HG02884 (cell line): ENCODE results near the gene ACCSL.

Source experiments
- ATAC-seq: cut with Tn5 transposase; IDR thresholded peaks from one replicate; pipeline ENCODE4 v1.9.1; 2021; ENCODE audit warnings: mild to moderate bottlenecking, moderate library complexity; ENCODE audit not compliant: unreplicated experiment

The ACCSL gene

GRCh38 chr11:44047931-44048431 is at the start of gene ACCSL:
ACCSL (plus strand) TSS chr11:44047981; CDS start chr11:44048037, 56 bp downstream.
- no peak for ATAC-seq

DNA sequence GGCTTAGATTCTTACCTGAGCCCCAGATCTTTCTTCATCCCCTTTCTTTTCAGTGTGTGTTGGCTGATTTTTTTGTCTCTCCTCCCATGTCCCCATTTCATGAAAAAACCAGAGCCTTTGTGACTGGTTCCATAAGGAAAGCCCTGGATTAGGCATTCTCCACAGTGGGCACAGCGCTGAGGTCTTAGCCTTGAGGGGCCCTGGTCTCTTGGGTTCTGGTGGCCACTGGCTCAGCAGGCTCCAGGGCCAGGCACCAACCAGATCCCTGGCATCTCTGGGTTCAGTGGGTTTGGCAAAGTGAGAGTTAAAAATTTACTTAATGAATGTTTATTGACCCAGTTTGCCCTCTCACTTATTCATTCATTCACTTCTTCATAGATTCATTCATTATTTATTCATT is 49.5 kb upstream of the ACCSL start:
- no peak for ATAC-seq

- no peak for ATAC-seq
Observed at GRCh38 chr11:44000731-44001130, 47.0 kb upstream of the ACCSL start.

GRCh38 chr11:44002191-44003093 is 45.3 kb upstream of the ACCSL start:
- no peak for ATAC-seq

DNA sequence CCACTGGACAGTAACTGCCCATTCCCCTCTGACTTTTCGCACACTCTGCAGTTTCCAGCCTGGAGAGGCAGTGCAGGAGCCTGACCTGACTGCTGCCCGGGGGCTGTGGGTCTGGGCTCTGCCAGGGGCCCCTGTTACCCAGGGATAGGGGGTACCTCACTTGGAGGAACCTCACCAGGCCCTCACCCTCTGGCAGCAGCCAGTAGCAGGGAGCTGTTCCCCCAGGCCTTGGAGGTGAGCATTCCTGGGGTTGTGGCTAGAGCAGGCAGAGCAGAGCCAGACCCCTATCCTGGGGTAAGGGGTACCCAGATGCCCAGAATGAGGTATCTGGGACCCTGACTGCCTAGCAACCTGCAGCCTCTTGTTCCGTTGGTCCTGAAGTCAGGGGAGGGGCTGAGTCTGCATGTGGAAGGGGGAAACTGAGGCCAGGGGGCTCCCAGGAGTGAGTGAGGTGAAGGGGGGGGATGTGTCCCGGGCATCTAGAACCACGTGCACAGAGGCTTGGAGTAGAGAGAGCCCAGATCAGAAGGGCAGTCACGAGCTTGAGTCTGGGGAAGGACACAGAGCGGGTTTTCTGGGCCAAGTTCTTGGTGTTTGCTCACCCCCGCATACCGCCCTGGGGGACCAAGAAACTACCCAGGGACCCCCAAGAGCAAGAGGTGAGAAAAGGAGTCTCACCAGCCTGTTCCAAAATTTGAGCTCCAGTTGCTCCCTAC is 43.9 kb upstream of the ACCSL start:
- ATAC-seq, result no peak

DNA sequence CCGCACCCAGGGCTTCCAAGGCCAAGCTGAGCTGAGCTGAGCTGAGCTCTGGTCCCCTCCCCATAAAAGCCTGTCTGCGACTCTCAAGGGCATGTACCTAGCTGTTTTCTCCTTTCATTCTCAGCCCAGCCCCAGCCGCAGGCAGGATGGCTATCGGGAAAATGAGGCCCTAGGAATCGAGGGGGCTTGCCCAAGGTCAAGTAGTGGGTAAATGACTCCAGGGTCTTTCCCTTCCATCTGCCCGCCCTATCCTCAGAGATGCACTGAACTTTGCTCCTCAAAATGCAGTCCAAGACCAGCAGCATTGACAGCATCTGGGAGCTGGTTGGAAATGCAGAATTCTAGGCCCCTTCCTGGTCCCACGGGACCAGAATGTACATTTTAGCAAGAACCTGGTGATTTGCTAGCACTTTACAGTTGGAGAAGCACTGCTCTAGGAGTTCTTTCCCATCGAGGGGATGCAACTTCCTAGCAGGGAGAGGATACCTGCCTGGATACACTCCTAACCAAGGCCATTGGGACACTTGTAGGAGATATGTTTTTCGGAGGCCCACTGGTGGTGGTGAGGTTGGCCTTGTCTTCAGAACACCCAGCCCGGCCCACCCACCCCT is 43.2 kb upstream of the ACCSL start:
- ATAC-seq, result no peak

DNA sequence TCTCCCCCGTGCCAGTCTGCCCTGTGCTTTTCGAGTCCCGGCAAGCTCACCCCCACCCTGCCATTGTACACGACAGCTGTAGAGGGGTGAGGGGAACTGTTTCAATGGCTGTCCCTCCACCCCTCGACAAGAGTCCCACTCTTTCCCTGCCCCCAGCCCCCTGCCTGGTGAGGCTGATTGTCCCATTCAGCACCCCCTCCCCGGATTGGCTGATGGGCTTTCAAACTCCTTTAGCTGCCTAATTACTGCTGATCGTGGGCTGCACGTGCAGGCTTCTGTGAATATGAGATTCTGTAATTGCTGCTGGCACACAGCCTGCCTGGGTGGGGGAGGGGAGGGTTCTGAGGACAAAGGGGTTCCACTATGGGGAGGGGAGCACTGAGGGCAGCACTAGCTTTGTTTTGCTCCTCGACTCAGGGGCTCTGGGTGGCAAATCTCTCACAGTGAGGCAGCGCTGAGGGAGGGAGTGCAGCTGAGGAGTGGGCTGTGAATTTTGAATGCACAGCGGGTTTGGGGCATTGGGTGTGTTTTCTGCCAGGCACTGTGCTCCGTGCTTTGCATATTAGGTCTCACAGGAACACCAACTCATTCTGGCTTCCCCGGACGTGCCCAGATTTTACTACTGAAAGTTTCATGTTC is 42.6 kb upstream of the ACCSL start:
- ATAC-seq, result no peak

- no peak for ATAC-seq
Observed at GRCh38 chr11:44005956-44006355, 41.8 kb upstream of the ACCSL start.

- no peak for ATAC-seq
Observed at GRCh38 chr11:44006917-44007361, 40.8 kb upstream of the ACCSL start.

DNA sequence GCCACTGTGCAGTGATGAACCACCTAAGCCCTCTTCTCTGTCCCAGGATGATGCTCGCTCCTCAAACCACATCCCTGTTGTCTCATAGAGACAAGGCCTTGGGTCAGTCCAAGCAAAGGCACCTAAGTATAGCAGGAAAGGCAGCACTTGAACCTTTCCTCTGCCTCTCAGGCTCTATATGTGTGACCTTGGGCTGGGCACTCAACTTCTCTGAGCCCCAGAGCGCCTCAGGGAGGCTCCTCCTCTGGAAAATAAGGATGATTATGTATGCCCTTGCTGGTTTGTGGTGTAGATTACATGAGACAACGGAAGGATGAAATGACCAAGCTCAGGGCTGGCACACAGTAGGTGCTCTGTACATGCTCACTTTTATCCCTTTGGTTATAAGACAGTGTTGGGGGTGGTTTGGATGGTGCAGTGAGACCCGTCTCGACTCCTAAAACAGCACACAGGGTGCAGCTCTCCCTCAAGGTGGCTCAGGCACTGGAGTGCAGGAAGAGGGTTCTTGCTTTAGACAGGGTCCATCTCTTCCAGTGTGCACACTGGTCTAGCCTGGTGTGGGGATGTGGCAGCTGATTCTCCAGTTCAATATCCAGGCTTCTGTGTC is 40.2 kb upstream of the ACCSL start:
- ATAC-seq, result no peak

DNA sequence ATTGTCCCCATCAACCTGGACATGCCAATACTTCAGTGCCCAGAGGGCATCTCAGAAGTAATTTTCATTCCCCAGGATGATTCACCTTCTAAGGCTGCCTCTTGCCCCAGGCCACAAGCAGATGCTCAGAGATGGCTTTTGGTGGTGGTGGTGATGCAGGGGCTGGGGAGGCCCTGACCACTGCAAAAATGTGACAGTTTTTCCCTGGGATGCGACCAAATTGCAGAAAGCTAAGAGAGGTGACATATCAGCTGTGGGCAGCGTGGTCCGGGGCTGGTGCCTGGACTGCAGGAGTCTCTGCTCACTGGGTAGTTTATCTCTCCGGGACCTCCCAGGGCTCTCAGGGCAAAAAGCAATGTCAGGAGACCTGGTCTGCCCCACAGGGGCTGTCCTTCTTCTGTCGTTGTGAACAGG is 39.7 kb upstream of the ACCSL start:
- no peak for ATAC-seq

- no peak for ATAC-seq
Observed at GRCh38 chr11:44008698-44009097, 39.1 kb upstream of the ACCSL start.

DNA sequence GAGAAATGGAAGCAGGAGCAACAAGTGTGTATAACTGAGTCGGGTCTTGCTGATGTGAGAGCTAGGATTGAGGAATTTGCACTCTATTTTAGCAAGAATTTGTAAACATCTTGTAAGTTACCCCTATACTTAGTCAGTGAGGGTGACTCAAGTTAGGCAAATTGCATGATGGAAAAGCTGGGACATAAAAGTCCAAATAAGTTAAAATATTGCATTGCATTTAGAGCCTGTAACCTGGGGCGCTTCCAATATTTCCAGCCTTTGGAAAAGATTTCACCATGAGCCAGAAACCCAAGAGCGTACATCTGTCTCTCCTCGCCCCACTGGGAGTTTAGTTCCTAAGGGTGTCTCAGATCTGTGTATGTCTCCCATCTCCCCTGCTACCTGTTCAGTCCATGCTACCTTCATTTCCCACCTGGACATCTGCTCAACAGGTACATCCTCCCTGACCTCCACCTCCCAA is 37.0 kb upstream of the ACCSL start:
- ATAC-seq, result no peak

- ATAC-seq, result no peak
Observed at GRCh38 chr11:44011797-44012196, 36.0 kb upstream of the ACCSL start.

DNA sequence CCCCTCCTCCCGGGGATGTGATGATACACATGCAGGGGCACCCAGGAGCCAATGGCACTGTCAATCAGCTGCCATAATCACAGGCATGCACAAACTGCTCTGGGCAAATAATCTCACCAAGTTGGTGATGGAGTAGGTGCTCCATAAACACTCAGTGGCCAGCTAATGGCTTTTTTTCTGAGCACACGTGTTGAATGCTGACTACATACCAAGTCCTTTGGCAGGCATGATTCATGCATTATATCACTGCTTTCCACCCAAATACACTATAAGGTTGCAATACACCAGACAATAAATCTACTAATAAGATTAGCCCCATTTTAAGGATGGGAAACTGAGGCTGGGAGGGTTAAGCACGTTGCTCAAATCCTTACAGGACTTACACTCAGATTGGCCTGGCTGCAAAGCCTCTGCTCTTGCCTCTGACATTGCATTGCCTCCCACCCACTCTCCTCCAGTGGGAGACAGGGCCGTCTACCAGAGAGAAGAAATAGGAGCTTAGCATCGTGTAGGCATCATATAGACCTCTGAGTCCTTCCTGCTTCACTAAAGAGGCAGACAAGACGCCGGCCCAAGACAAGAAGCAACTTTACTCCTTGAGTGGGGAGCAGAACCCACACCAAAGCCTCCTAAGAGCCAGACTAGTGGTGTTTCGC is 32.7 kb upstream of the ACCSL start:
- no peak for ATAC-seq

DNA sequence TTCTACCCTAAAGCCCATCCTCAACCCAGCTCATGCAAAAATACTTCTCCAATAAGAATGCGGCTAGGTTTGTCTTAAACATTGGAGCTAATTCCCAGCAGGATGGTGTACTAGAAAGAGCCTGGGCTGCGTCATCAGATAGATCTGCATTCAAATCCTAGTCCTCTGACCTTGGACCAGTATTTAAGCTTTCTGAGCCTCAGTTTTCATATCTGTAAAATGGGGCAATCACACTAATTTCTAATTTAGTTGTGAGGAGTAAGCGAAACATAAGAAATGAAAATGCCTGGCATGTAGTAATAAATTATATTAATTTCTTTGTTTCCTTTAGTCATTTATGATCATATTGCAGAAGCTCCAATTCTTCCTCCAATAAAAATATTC is 32.2 kb upstream of the ACCSL start:
- no peak for ATAC-seq

- ATAC-seq, result no peak
Observed at GRCh38 chr11:44016131-44016530, 31.6 kb upstream of the ACCSL start.

DNA sequence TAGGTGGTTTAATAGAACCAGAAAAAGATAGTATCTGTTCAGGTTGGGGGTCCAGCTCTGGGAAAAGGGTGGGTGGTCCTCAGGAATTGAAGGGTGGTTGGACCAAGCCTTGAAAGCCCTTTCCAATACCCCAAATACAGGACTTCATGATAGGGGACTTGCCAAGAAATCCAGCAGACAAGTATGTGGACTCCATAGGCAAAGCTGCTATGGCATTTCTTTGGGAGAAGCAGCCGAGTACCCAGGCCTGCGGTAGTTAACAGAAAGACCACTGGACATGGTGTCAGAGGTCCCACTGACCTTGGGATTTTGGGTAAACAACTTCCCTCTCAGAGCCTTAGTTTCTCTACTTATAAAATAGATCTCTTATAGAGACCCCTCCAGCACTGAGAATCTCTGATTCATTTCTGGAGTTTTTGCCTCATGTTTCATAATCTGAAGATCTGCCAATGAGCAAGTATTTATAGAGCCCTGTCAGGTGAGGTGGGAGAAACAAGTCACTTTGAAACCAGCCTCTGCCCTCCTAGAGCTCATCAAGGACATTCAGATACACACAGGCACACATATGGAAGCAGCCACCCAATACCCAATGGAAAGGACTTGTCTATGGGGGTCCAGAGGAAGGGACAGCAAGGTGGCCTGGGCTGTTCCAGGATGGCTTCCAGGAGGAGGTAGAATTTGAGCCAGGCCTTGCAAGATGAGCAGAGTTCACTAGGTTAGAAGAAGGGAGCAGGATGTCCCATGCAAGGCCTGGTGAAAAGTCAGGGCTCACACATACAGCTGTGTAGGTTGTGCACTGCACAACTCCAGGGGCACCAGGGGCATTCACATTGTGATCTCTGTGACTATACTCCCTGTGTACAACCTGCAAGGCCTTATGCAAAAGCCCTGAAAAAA is 31.0 kb upstream of the ACCSL start:
- ATAC-seq, result no peak
